HG02763 (cell line): Measurements from ENCODE around the gene HMCN2.
"Not testable (repeated sequence)": the region's sequence is repeated elsewhere in the genome, so short reads cannot be mapped to it uniquely, and the experiment has no call there.

Experiments used
- ATAC-seq: cut with Tn5 transposase; IDR thresholded peaks from one replicate; pipeline ENCODE4 v1.9.1; 2021; ENCODE audit warnings: mild to moderate bottlenecking, moderate library complexity; ENCODE audit not compliant: unreplicated experiment

The HMCN2 gene

DNA sequence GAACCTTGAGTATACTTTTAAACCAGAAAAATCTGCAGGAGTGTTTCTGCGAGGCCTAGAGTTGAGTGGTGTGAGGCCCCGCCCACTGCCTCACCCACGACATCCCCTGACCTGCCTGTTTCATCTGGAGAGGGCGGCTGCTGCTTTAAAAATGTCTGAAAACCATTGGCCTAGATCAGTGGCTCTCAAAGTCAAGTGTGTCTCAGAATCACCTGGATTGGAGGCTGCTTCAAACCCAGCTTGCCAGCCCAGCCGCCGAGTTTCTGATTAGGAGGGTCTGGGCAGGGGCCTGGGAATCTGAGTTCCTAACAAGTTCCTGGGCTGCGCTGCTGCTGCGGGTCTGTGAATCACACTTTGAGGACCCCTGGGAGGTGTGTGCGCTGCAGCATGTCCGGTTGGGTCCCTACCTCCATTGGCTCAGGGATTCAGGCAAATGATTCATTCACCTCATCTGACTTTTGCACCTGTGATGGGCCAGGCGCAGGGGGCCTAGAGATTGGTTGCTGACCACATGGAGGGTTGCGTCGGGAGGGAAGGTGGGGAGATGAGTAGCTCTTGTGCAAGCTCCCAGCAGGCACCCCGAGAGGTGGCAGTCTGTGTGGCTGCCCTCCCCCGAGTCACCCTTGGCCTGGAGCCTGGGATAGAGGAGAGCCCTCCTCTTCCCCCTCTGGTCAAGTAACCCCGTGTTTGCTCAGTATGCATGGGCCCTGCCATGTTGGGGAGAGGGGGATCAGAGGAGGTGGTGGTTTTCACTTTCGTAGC lies 27.6 kb upstream of the HMCN2 start:
- ATAC-seq, result no peak

DNA sequence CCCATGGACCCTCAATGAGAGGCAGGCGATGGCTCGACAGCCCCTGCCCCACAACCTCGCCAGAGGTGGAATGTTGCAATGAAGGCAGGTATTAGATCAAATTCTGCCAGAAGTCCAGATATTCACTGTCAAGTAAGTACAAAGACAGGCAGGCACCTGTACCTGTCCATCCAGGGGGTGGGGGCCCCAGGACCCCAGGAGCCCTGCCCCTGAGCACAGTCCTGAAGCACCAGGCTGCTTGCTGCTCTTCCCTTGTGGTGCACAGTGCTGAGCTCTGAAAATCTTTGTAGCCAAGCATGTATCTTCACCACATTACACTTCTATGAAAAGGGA lies 26.2 kb upstream of the HMCN2 start:
- ATAC-seq, result no peak

DNA sequence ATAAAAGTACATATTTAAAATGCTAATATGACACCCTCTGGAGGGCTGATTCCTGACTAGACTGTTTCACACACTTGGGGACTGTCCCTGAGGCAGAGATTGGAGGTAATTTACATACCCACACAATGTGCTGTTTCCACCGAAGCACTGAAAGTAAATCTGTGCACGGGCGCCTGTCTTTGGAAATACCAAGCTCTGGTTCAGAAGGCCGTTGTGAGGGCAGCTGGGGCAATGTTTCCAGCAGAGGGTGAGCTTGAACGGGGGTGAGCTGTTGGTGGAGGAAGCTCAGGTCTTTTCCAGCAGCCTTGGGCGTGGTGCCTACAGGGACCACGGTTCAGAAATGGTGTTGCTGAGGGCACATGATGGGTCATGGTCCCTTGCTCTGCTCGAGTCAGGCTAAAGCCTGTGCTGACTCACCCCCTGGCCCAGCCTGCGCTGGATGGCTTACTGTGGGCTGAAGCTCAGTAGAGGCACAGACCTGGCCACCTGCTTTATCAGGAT lies 25.8 kb upstream of the HMCN2 start:
- ATAC-seq, result no peak

DNA sequence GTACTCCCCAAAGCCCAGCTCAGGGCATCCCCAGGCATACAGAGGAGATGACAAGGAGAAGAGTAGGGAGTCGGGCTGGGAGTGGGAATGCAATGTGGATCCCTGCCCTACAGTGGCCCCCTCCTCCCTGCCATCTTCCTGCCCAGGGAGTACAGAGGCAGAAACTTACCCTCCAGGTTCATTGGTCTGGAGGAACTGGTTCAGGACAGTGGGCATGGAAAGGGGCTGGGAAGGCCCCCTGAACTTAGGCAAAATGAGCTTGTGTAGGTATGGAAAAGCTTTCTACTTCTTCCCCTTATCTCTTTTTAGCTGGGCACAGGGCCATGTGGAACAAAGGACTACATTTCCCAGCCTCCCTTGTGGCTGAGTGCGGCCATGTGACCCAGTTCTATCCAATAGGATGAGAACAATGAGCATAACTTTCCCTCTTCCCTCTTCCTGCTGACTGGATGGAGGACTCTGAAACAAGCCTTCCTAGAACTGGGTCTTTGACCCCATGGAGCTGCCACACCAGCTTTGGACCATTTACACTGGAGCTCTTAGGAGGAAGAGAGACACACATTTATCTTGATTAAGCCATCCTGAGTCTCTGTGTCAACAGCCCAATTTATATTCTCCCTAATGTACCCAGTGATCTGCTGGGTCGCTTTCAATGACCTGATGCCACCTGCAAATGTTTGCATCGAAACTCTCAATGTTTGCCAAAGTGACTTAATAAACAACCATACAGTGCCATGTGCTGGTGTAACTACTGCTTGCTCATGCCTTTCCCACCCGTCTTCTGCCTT lies 25.0 kb upstream of the HMCN2 start:
- ATAC-seq, result no peak

DNA sequence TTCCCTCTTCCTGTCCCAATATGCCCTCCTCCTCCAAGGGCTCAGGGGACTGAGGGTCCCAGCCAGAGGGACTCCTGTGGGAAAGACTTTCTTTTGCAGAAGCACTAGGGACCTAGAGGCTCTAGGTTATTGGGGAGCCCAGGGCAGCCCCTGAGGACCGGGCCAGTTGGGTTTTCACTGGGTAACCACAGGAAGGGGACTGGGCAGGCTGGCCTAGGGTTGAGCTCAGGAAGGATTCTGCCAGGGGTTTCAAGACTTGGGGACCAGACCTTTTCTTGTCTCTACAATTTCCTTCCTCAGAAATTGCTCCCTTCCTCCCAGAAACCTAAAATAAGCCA lies 24.4 kb upstream of the HMCN2 start:
- ATAC-seq, result no peak

DNA sequence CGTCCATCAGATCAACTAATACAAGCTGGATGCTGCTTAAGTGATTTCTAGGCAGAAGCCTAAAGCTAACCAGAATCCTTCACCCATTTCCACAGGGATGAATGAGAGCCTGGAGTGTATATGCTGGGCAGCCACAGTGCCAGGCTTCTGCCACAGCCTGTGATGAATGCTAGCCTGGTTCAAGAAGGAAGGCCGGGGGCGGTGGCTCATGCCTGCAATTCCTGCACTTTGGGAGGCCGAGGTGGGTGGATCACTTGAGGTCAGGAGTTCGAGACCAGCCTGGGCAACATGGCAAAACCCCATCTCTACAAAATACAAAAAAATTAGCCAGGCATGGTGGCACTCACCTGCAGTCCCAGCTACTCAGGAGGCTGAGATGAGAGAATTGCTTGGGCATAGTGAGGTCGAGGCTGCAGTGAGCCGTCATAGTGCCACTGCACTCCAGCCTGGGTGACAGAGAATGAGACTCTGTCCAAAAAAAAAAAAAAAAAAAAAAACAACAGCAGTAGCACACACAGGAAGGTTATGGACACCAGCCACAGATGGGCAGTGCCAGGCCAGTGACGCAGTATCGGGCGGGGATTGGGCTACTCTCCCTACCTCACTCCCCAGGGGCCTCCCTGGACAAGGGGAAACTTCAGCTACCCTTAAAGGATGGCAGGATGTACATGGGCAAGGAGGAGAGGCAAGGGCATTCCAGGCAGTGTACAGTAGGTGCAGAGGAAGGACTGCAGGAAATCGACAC lies 23.1 kb upstream of the HMCN2 start:
- ATAC-seq, result no peak

DNA sequence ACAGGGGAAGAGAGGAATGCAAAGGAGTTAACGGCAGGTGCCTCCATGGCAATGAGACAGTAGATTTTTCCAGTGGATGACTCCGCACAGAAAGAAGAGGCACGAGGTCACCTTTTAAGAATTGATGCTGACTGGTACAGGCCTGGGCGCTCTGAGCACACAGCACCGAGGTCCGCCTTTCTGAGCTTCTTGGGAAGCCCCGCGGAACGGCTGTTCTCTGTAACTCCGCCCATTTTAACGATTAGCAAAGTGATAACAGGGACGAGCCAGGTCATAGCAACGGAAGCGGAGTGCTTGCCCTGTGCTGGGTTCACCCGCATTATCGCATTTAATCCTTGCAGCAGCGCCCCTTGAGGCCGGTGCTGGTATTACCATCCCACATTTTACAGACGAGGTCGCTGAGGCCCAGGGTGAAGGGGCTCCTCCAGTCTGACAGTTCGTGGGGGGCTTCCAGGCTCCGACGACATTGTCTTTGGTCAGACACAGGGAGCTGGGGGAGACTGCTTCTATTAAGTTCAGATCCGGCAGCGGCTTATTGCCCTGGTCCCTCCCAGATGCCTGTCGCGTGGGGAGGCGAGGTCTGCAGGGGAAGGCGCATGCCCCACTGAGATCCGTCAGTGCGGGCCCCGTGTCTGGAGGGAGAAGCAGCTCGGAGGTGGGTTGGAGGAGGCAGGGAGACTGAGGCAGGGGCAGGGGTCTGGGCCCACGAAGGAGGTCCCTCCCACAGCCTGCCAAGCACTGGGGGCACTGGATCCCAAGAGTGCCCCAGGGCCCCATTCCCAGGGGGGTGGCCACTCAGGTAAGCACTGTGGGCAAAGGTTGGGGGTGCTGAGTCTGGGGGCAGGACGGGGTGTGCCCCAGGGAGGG lies 22.3 kb upstream of the HMCN2 start:
- no peak for ATAC-seq

DNA sequence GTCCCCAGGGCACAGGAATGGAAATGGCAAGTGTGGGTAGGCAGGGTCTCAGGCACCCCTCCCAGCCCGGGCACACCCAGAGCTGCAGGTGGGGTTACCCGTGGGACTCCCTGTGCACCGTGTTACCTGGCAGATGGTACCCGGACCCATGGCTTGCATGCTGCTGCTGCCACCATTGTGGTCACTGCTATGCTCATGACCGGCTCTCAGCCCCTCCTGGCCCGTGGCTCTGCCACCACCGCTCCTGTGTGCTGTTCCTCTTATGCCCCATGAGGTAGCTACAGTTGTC lies 21.7 kb upstream of the HMCN2 start:
- no peak for ATAC-seq

DNA sequence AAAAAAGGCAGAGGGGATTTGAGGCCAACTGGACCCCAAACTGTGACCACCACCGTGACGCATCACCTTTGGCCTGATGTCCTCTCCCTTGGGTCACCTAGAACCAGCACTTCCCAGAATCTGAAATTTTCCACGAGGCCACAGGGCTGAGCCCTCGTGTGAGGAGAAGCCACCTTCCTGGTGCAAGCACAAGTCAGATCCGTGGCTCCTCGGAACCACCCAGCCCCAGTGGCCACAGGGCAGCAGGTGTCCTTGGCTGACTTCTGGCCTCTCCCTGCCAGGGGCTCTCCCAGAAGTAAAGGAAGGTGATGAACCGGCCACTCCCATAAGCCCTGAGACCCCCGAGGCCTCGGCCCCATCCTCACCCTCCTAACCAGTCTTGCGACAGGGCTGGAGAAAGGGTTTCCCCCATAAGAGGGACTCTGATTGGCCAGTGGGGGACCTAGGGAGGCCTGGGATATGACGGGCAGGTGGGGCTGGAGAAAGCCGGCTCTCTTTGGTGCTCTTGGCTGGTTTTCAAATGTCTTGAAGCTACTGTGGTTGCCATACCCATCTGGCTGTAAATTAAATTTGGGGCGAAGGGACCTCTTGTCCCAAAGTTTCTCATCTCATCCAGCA lies 20.9 kb upstream of the HMCN2 start:
- no peak for ATAC-seq

DNA sequence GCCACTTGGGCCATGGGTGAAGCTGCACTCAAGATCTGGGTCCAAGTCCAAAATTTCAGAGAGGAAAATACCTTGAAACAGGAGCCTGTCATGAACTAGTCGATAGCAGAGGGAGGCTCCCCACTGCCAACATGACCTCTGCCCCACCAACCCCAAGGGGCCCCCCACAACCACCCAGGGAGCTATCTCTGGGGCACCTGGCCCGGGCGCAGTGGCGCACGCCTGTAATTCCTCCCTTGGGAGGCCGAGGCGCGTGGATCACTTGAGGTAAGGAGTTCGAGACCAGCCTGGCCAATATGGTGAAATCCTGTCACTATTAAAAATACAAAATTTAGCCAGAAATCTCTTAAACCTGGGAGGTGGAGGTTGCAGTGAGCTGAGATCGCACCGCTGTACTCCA lies 20.1 kb upstream of the HMCN2 start:
- no peak for ATAC-seq

DNA sequence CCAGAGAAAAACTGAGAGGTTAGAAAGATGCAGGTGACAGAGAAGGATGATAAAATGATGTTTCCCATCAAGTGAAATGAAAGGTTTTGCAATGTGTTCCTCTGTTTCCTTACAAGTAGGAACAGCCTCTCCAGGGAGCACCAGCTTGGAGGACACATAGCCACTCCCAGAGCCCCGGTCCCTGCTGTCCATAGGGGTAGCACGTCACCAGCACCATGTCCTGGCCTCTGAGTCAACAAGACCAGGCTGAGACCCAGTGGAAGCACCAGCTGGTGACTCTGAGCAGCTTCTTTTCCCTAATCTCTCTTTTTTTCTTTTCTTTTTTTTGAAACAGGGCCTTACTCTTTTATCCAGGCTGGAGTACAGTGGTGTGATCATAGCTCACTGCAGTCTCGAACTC lies 19.4 kb upstream of the HMCN2 start:
- ATAC-seq, result no peak

DNA sequence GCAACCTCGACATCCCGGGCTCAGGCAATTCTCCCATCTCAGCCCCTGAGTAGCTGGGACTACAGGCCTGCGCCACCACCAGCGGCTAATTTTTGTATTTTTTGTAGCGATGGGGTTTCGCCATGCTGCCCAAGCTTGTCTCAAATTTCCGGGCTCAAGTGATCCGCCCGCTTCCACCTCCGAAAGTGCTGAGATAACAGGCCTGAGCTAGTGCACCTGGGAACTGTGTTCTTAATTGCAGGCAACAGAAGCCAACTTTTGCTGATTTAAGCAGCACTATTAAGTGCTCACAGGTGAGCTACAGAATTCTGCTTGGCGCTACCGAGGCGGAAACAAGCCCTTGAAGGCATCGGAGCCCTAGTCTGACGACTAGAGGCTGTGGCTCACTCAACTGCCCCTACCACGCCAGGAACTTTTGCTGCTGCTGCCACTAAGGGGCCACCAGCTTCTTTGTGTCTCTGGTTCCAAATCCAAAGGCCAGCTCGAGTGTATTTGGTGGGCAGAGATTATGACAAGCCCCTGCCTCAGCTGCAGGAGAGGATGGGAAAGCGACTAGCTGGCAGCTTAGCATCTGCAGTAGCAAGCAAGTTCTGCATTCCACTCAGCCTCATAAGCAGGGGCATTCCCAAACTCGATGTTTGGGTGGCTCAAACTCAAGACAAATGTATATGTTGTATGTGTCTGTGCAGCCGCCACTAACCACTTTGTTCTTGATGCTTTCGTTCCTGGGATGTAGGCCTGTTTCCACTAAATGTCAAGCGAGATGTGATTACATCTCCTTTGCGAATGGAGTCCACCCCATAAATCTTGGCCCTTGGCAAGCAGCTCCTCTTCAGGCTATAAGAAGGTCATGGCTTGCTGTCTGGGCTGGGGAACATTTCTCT lies 10.6 kb upstream of the HMCN2 start:
- no peak for ATAC-seq

DNA sequence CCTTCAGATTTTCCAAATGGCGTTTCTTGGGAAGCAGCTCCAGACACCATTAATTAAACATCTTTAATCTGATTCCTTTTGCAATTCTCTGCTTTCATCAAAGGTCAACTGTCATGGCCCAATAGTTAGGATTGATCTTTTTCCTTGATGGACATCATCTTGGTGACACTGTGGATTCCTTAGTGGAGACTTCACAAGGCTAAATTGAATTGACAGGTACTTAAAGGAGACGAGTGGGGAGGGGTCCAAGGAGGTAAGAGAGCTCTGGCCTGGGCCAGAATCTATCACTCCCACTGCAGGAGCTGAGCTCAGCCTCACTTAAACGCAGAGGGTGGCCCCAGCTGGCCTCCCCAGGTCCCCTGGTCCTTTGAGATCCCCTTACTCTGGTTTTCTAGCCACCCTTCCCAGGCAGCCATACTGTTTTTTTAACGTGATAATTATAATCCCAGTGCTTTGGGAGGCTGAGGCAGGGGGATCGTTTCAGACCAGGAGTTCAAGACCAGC lies 9.9 kb upstream of the HMCN2 start:
- no peak for ATAC-seq

DNA sequence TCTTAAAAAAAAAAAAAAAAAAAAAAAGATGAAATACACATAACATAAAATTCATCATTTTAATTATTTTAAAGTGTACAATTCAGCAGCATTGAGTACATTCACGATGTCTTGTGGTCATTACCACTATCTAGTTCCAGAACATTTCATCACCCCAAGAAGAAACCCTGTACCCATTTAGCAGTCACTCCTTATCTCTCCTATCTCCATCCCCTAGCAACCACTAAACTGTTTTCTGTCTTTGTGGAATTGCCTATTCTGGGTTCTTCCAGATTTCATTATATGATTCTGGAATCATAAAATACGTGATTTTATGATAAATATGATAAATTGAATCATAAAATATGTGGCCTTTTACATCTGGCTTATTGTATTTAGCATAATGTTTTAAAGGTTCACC lies 8.9 kb upstream of the HMCN2 start:
- ATAC-seq, result no peak

DNA sequence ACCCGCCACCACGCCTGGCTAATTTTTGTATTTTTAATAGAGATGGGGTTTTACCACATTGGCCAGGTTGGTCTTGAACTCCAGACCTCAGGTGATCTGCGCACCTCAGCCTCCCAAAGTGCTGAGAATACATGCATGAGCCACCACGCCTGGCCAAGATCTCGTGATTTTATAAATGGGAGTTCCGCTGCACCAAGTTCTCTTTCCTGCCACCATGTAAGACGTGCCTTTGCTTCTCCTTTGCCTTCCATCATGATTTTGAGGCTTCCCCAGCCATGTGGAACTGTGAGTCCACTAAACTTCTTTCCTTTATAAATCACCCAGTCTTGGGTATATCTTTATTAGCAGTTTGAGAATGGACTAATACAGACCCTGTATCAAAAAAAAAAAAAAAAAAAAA lies 7.4 kb upstream of the HMCN2 start:
- ATAC-seq, result not testable (repeated sequence)

DNA sequence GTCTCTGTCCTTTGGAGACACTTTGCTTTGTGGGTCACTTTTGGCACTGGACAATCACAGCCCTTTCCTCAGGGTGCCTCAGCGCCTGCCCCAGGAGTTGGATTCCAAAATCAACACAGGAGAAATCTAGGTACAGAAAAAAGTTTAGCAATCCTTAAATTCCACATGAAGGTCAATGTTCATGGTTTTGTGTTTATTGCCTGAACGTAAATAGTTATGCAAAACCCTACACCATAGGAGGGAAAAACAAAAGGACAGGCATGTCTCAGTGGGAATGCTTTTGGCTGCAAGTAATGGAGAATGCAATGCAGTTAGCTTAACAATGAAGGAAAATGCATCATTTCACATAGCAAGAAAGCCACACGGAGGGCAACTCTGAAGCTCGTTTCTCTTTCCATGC lies 6.5 kb upstream of the HMCN2 start:
- no peak for ATAC-seq

DNA sequence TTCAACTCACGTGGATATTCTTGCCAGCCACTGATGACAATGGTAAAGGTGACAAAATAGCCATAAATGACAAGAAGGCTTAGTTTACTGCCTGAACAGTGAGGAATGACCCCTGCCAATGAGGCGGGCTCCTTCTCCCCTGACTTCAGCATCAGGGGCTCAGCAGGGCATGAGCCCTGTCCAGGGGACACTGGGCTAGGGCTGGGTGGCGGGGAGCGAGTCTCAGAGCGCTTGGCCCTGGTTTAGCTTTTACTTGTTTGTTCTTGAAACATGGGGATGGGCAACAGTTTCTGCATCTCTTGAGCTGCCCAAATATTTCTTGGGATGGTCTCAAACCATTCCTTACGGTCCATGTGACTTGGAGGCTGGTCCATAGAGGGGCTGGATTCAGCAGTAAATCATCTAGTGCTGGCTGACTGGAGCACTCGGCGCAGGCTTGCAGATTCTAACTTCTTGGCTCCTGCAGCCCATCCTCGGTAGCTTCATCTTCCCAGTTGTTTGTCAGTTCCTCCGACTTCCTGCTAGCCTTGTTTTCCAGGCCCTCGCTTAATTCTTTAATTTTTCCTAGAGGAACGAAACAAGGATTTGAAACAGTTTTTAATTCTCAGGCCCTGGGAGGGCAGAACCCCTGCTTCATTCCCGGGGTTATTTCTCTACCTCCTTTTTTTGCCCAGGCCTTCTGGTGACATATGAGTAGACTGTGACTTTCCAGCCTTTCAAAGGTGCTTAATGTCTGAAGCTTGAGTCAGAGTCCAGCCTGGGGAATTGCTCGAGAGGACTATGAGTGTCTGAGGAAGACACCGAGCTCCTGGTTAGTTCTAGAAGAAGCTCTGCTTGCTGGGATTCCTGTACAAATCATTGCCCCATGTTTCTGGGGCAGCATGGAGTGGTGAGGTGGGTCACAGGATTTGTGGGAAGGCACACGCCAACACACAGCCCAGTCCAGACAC lies 4.5 kb upstream of the HMCN2 start:
- no peak for ATAC-seq

DNA sequence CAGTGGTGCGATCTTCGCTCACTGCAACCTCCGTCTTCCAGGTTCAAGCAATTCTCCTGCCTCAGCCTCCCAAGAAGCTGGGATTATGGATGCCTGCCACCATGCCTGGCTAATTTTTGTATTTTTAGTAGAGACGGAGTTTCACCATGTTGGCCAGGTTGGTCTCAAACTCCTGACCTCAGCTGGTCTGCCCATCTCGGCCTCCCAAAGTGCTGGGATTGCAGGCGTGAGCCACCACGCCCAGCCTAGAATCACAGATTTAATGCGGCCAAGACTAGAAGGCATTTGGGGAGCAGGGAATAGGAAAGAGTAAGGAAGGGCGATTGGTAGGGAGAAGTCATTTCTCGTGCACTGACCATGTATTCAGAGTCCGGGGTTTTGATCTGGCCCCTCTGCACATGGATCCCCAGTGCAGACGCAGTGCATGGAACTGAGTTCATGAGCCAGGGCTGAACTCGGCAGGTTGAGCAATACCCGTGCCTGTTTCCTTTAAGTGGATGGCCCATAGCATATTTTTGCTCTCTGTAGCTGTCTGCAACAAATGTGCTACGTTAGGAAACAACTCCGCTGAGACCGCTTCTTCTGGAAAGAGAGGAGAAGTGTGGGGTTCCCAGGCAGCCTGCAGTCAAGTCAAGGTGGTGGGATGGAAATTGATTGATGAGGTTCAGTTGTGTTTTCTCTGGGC lies 3.4 kb upstream of the HMCN2 start:
- ATAC-seq, result no peak
